Nephron (organoid): ENCODE data around the gene AGK.
"Not testable (repeated sequence)": the region's sequence is repeated elsewhere in the genome, so short reads cannot be mapped to it uniquely, and the experiment has no call there.

Experiments used
- H3K27ac Mint-ChIP-seq, 3 experiments: 2 replicates each; pipeline ENCODE4 v1.8.0; 2020; ENCODE audit warnings: mixed read lengths in 3 of 3, mild to moderate bottlenecking in 2 of 3, moderate library complexity in 1 of 3
- H3K27me3 Mint-ChIP-seq: 2 replicates; pipeline ENCODE4 v1.8.0; 2021; ENCODE audit warnings: low read depth, mild to moderate bottlenecking, moderate library complexity, mixed read lengths
- H3K36me3 Mint-ChIP-seq: 2 replicates; pipeline ENCODE4 v1.8.0; 2020; ENCODE audit warnings: low read depth, mixed read lengths
- H3K4me1 Mint-ChIP-seq: 2 replicates; pipeline ENCODE4 v1.8.0; 2020; ENCODE audit warnings: mixed read lengths
- H3K4me3 Mint-ChIP-seq, 3 experiments: 2 replicates each; pipeline ENCODE4 v1.8.0; 2020; ENCODE audit warnings: mild to moderate bottlenecking in 3 of 3, mixed read lengths in 3 of 3, moderate library complexity in 2 of 3
- H3K9me3 Mint-ChIP-seq: 2 replicates; pipeline ENCODE4 v1.8.0; 2020; ENCODE audit warnings: mixed read lengths
- CTCF ChIP-seq, 3 experiments: fragments of 200-600 bp; sonication (generic); IDR thresholded peaks; one replicate each; pipeline ENCODE4 v1.5.0; 2021; ENCODE audit warnings: antibody characterized with exemption in 3 of 3; ENCODE audit not compliant: unreplicated experiment in 3 of 3

The AGK gene

GRCh38 chr7:141544831-141545230 is 6.4 kb upstream of the AGK start:
- no peaks in the 10 kb centered on the region for H3K4me1 Mint-ChIP-seq
- no peak for TF ChIP-seq CTCF (IDR thresholded peaks at IDR 0.05; ENCODE audit: unreplicated experiment in 3 of 3)
- peaks cover 4% of the 10 kb centered on the region for H3K27me3 Mint-ChIP-seq
- H3K27ac Mint-ChIP-seq: no peak overlapping the region
- no peaks in the 10 kb centered on the region for H3K9me3 Mint-ChIP-seq
- H3K4me3 Mint-ChIP-seq: no peak overlapping the region
- H3K36me3 Mint-ChIP-seq: no peaks in the 10 kb centered on the region

- Mint-ChIP-seq H3K4me3 (peak overlapping the region; percentile 65 to 90 (median 90)), H3K36me3 (no peaks in the 10 kb centered on the region), H3K27ac (no peak overlapping the region), H3K9me3 (no peaks in the 10 kb centered on the region), H3K27me3 (no peaks in the 10 kb centered on the region), H3K4me1 (peaks cover 21% of the 10 kb centered on the region)
- TF ChIP-seq CTCF (IDR thresholded peaks at IDR 0.05; ENCODE audit: unreplicated experiment in 3 of 3): no peak
Measured at GRCh38 chr7:141549582-141549981, 1.6 kb upstream of the AGK start.

- no peaks in the 10 kb centered on the region for H3K27me3 Mint-ChIP-seq
- H3K4me3 Mint-ChIP-seq: peak overlapping the region; percentile 89 to 90 (median 90)
- peaks cover 7% of the 10 kb centered on the region for H3K36me3 Mint-ChIP-seq
- peak overlapping the region; percentile 82 to 94 (median 89) for H3K27ac Mint-ChIP-seq
- H3K9me3 Mint-ChIP-seq: no peaks in the 10 kb centered on the region
- TF ChIP-seq CTCF (IDR thresholded peaks at IDR 0.05; ENCODE audit: unreplicated experiment in 3 of 3): no peak
- H3K4me1 Mint-ChIP-seq: peaks cover 21% of the 10 kb centered on the region
Measured at GRCh38 chr7:141550386-141551093, 670 bp upstream of the AGK start.

- Mint-ChIP-seq H3K4me1 (peaks cover 21% of the 10 kb centered on the region), H3K36me3 (peaks cover 18% of the 10 kb centered on the region)
Measured at GRCh38 chr7:141551782-141552181, 572 bp downstream of the AGK start.

GRCh38 chr7:141557360-141557759 is 6.2 kb downstream of the AGK start:
- H3K4me3 Mint-ChIP-seq: no peak overlapping the region
- TF ChIP-seq CTCF (IDR thresholded peaks at IDR 0.05; ENCODE audit: unreplicated experiment in 3 of 3): no peak
- H3K36me3 Mint-ChIP-seq: peaks cover 69% of the 10 kb centered on the region
- peaks cover 10% of the 10 kb centered on the region for H3K9me3 Mint-ChIP-seq
- H3K27me3 Mint-ChIP-seq: no peaks in the 10 kb centered on the region
- no peak overlapping the region for H3K27ac Mint-ChIP-seq
- peaks cover 7% of the 10 kb centered on the region for H3K4me1 Mint-ChIP-seq

More at GRCh38 chr7:141551782-141552181, 572 bp downstream of the AGK start:
- TF ChIP-seq CTCF (IDR thresholded peaks at IDR 0.05; ENCODE audit: unreplicated experiment in 3 of 3): no peak
- no peaks in the 10 kb centered on the region for H3K9me3 Mint-ChIP-seq
- peak overlapping the region; percentile 89 to 90 (median 90) for H3K4me3 Mint-ChIP-seq
- H3K27ac Mint-ChIP-seq: peak overlapping the region; percentile 65 to 76 (median 66)
- H3K27me3 Mint-ChIP-seq: no peaks in the 10 kb centered on the region

- not testable (repeated sequence) for H3K27ac Mint-ChIP-seq, H3K4me1 Mint-ChIP-seq, H3K27me3 Mint-ChIP-seq, H3K4me3 Mint-ChIP-seq, H3K9me3 Mint-ChIP-seq
- peaks cover 72% of the 10 kb centered on the region for H3K36me3 Mint-ChIP-seq
Measured at GRCh38 chr7:141557831-141558531, 6.8 kb downstream of the AGK start.
